HEK293 (cell line): ENCODE results near the gene AK6.

ENCODE experiments used
- CTCF ChIA-PET: fragments of 350-600 bp; formaldehyde crosslinking; extraction: SDS; loops from one replicate; lab custom pipeline; 2021; ENCODE audit warnings: antibody characterized with exemption; lab: Yijun Ruan, JAX
- POLR2A ChIA-PET: fragments of 300-600 bp; formaldehyde crosslinking; extraction: SDS; loops from one replicate; lab custom pipeline; 2020; ENCODE audit warnings: antibody characterized with exemption, inconsistent platforms; lab: Yijun Ruan, JAX
- H3K27ac ChIP-seq: fragments of 200-500 bp; sonication (Bioruptor generic); 2 replicates; pipeline ENCODE4 v1.5.1; 2014; ENCODE audit warnings: low read depth, low read length, control low read depth, inconsistent platforms; ENCODE audit errors: extremely low read depth
- H3K36me3 ChIP-seq, 2 experiments: fragments of 200-500 bp in 1 of 2; sonication (Bioruptor generic) in 1 of 2; 1 replicate in 1 of 2; 2 replicates in 1 of 2; pipeline ENCODE4 v1.5.1; 2014 to 2017; ENCODE audit warnings: inconsistent platforms in 2 of 2, low read length in 2 of 2; ENCODE audit not compliant: control insufficient read depth in 2 of 2, insufficient read depth in 1 of 2
- H3K4me1 ChIP-seq: fragments of 200-500 bp; sonication (Bioruptor generic); 2 replicates; pipeline ENCODE4 v1.5.1; 2014; ENCODE audit warnings: mild to moderate bottlenecking, low read length, inconsistent platforms; ENCODE audit not compliant: control insufficient read depth, insufficient read depth
- H3K4me3 ChIP-seq: 2 replicates; pipeline ENCODE4 v1.5.1; 2011; ENCODE audit warnings: low read depth, mild to moderate bottlenecking, control low read depth, low read length, moderate library complexity
- H3K9me3 ChIP-seq: fragments of 200-500 bp; sonication (Bioruptor generic); 2 replicates; pipeline ENCODE4 v1.5.1; 2014; ENCODE audit warnings: low read depth, low read length, inconsistent platforms; ENCODE audit not compliant: control insufficient read depth, insufficient read depth
- EGR2 ChIP-seq: fragments of 450-650 bp; formaldehyde crosslinking; IDR thresholded peaks from 2 replicates; pipeline ENCODE4 v1.5.1; 2016; ENCODE audit warnings: low read depth, missing biosample characterization, missing genetic modification characterization
- HOXC10 ChIP-seq: sonication (generic); formaldehyde crosslinking; IDR thresholded peaks from 2 replicates; pipeline ENCODE4 v1.8.1; 2023; ENCODE audit warnings: mild to moderate bottlenecking, missing genetic modification reagents
- HOXD13 ChIP-seq: sonication (generic); formaldehyde crosslinking; IDR thresholded peaks from 2 replicates; pipeline ENCODE4 v1.8.0; 2022; ENCODE audit warnings: missing genetic modification reagents, borderline replicate concordance
- PRDM2 ChIP-seq: fragments of 450-650 bp; formaldehyde crosslinking; IDR thresholded peaks from 2 replicates; pipeline ENCODE4 v1.5.1; 2016; ENCODE audit warnings: missing biosample characterization, missing genetic modification characterization, borderline replicate concordance
- SALL2 ChIP-seq: fragments of 450-650 bp; formaldehyde crosslinking; IDR thresholded peaks from 2 replicates; pipeline ENCODE4 v1.5.0; 2017; ENCODE audit warnings: missing biosample characterization, mild to moderate bottlenecking, missing genetic modification characterization, borderline replicate concordance
- SP3 ChIP-seq: fragments of 450-650 bp; formaldehyde crosslinking; IDR thresholded peaks from 2 replicates; pipeline ENCODE4 v1.5.1; 2016; ENCODE audit warnings: missing biosample characterization, missing genetic modification characterization
- TCF7L2 ChIP-seq: IDR thresholded peaks from 2 replicates; pipeline ENCODE4 v1.6.1; 2011; ENCODE audit warnings: low read depth, mild to moderate bottlenecking, inconsistent platforms, low read length, moderate library complexity, borderline replicate concordance
- ZBTB44 ChIP-seq: fragments of 450-650 bp; IDR thresholded peaks from 2 replicates; pipeline ENCODE4 v1.5.1; 2018; ENCODE audit warnings: missing biosample characterization, mild to moderate bottlenecking, missing genetic modification characterization
- ZBTB6 ChIP-seq: fragments of 450-650 bp; formaldehyde crosslinking; IDR thresholded peaks from 2 replicates; pipeline ENCODE4 v1.5.1; 2017; ENCODE audit warnings: missing biosample characterization, missing genetic modification characterization
- ZBTB8A ChIP-seq: fragments of 450-650 bp; formaldehyde crosslinking; IDR thresholded peaks from 2 replicates; pipeline ENCODE4 v1.5.1; 2016; ENCODE audit warnings: missing biosample characterization, missing genetic modification characterization
- ZNF214 ChIP-seq: fragments of 450-650 bp; formaldehyde crosslinking; IDR thresholded peaks from 2 replicates; pipeline ENCODE4 v1.5.1; 2017; ENCODE audit warnings: missing biosample characterization, mild to moderate bottlenecking, missing genetic modification characterization, borderline replicate concordance
- ZNF521 ChIP-seq: fragments of 450-650 bp; formaldehyde crosslinking; IDR thresholded peaks from 2 replicates; pipeline ENCODE4 v1.5.1; 2017; ENCODE audit warnings: missing biosample characterization, mild to moderate bottlenecking, missing genetic modification characterization
- ZNF530 ChIP-seq: fragments of 450-650 bp; formaldehyde crosslinking; IDR thresholded peaks from 2 replicates; pipeline ENCODE4 v1.5.1; 2016; ENCODE audit warnings: low read depth, missing biosample characterization, missing genetic modification characterization
- ZNF544 ChIP-seq: fragments of 450-650 bp; formaldehyde crosslinking; IDR thresholded peaks from 2 replicates; pipeline ENCODE4 v1.5.0; 2017; ENCODE audit warnings: missing biosample characterization, missing genetic modification characterization
- ZNF600 ChIP-seq: fragments of 450-650 bp; formaldehyde crosslinking; IDR thresholded peaks from 2 replicates; pipeline ENCODE4 v1.5.1; 2016; ENCODE audit warnings: missing biosample characterization, missing genetic modification characterization
- ZNF645 ChIP-seq: fragments of 450-650 bp; formaldehyde crosslinking; IDR thresholded peaks from 2 replicates; pipeline ENCODE4; 2016; ENCODE audit warnings: missing biosample characterization, missing genetic modification characterization

Gene AK6

GRCh38 chr5:69367697-69368279 lies 1.5 kb downstream of the AK6 start:
- H3K4me1 ChIP-seq: no peaks in the 10 kb centered on the region
- ChIA-PET POLR2A (interaction anchor here (0.6 to 1.6 kb wide), 2 partner anchors 35 to 303 kb away, joined by 3 to 4 read pairs; partner anchors contain the start of gene CCDC125), CTCF (interaction anchor here (1.1 kb wide), 1 partner anchor 33 kb away, joined by 3 read pairs; no protein-coding TSS in a partner anchor)
- H3K27ac ChIP-seq: no peak overlapping the region
- no peaks in the 10 kb centered on the region for H3K9me3 ChIP-seq
- TF ChIP-seq ZBTB44 (tag by site-specific recombination) (no peak), ZBTB6 (tag by site-specific recombination) (no peak), HOXC10 (CRISPR knock-in tag) (no peak), ZNF645 (tag by site-specific recombination) (no peak), ZBTB8A (tag by site-specific recombination) (no peak), ZNF530 (tag by site-specific recombination) (no peak), TCF7L2 (no peak), EGR2 (no peak), ZNF544 (no peak), ZNF521 (tag by site-specific recombination) (no peak), SP3 (tag by site-specific recombination) (no peak), PRDM2 (no peak), HOXD13 (CRISPR knock-in tag) (no peak), ZNF600 (tag by site-specific recombination) (no peak), ZNF214 (tag by site-specific recombination) (no peak), SALL2 (no peak)
- H3K36me3 ChIP-seq: peaks cover 27 to 37% of the 10 kb centered on the region in 2 experiments
- peak overlapping the region; percentile 66 for H3K4me3 ChIP-seq
